Erythroblast (primary cell): ENCODE results near the gene FAM161B.
"Not testable (repeated sequence)": the region's sequence is repeated elsewhere in the genome, so short reads cannot be mapped to it uniquely, and the experiment has no call there.

ENCODE experiments used
- DNase-seq, 2 experiments: peaks; one replicate each; lab custom pipeline; 2025; lab: John Stamatoyannopoulos, UW
- GATA1 ChIP-seq: IDR thresholded peaks from 2 replicates; pipeline ENCODE4 v1.6.1; 2011; ENCODE audit warnings: low read depth, mild to moderate bottlenecking, control low read depth, low read length, moderate library complexity
- POLR2A ChIP-seq: IDR thresholded peaks from 2 replicates; pipeline ENCODE4 v1.6.1; 2011; ENCODE audit warnings: mild to moderate bottlenecking, low read length

FAM161B gene

GRCh38 chr14:73968885-73969284 is 19.0 kb upstream of the FAM161B start:
- TF ChIP-seq POLR2A (no peak), GATA1 (no peak)

GRCh38 chr14:73965216-73965615 is 15.3 kb upstream of the FAM161B start:
- DNase-seq = no peak
- TF ChIP-seq POLR2A (no peak), GATA1 (no peak)

More at GRCh38 chr14:73968885-73969284, 19.0 kb upstream of the FAM161B start:
- DNase-seq = no peak

GRCh38 chr14:73961192-73961591 is 11.3 kb upstream of the FAM161B start:
- no peak for DNase-seq
- no peak for TF ChIP-seq POLR2A
- no peak for TF ChIP-seq GATA1

- TF ChIP-seq GATA1 (no peak), POLR2A (no peak)
- DNase-seq = no peak
Observed at GRCh38 chr14:73958591-73958990, 8.7 kb upstream of the FAM161B start.

DNA sequence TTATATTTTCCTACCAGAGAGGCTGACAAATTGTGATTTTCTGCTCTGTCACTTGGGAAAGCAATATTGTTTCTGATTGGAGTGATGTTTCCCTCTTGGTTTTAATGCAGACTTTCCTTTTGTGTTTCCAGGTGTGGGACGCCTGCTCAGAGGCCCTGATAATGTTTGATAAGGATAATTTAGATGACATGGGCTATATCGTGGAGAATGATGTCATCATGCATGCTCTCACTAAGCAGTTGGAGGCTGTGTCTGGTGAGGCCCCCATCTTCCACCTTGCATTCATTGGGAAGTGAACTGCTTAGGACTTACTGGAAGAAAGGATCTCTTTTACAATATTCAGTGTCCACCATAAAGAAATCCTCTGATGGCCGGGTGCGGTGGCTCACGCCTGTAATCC is 5.8 kb upstream of the FAM161B start:
- DNase-seq = no peak
- TF ChIP-seq POLR2A (no peak), GATA1 (no peak)

DNA sequence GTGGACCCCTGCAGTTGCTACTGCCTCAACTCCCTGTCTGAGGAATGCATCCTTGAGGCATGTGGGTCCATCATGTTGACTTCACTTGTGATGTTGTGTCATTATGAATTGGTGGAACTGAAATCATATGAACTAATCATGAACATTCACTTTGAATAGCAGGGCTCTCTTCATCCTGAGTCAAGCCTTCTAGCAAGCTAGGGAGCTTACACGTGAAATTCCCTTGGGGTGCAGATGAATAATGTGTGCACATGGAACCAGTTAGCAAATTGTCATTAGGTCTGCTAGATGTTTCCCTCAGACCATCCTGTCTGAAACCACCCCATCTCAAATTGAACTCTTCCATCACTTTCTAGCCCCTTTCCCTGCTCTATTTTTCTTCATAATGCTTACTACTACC is 3.8 kb upstream of the FAM161B start:
- TF ChIP-seq GATA1 (no peak), POLR2A (no peak)
- no peak for DNase-seq

- DNase-seq = no peak
- TF ChIP-seq POLR2A = no peak
- no peak for TF ChIP-seq GATA1
Observed at GRCh38 chr14:73945159-73945670, 4.7 kb downstream of the FAM161B start.

GRCh38 chr14:73944432-73945158 is 5.3 kb downstream of the FAM161B start:
- DNase-seq = no peak
- TF ChIP-seq POLR2A (no peak), GATA1 (no peak)

DNA sequence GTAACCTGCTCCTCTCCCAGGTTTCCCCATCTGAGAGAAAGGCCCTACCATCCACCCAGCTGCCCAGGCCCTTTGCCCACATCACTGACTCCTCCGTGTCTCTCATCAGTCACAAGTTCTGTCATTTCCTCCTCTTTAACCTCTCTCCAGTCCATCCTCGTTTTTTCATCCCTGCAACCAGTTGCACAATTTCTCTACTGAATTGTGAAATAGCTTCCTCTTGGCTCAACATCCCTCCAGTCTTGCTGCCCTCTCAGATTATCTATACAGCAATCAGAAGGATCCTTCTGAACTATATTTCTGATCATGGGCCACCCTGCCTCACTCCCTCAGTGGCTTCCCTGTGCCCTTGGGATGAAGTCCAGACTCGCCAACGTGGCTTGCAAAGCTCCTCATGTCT is 6.8 kb downstream of the FAM161B start:
- TF ChIP-seq POLR2A (no peak), GATA1 (no peak)
- DNase-seq = peak in 1 of 2 experiments; percentile 24

GRCh38 chr14:73942180-73942579 is 7.7 kb downstream of the FAM161B start:
- no peak for DNase-seq
- no peak for TF ChIP-seq POLR2A
- no peak for TF ChIP-seq GATA1

- TF ChIP-seq GATA1 (no peak), POLR2A (no peak)
- no peak for DNase-seq
Observed at GRCh38 chr14:73937012-73937411, 12.9 kb downstream of the FAM161B start.

DNA sequence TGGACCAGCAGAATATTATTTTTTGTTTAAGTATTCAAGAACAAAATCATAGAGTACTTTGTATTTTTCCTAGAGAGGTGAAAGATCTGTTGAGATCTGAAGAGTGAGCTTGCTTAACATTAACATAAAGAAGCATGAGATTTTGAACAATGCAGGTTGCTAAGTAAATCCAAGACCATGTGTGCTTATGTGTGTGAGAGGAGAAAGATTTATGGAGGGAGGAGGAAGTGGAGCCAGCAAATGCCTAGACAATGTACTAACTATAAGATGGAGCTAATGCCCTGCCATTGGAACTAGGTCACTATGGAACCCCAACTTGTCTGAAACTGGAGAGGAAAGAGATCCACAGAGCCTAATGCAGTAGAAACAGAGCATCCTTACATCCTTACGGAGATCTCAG is 13.3 kb downstream of the FAM161B start:
- no peak for DNase-seq

DNA sequence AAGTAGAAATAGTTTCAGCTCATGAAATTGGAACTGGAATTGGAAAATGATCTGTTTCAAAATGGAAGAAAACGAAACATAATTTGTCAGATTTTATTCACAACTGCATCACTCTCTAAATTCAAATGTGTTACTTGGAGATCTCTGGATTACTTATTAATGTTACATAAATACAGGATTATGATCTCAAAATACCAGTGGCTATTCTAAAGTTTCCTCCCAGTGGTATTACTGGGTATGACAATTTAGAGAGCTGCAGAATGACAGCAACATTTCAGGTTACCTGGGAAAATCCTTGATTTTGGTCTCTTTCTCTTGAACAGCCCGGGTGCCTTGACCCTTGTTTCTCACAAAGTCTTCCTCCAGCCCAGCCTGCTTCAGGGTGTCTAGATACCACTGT is 14.2 kb downstream of the FAM161B start:
- peak; percentile 12 to 13 for DNase-seq
- TF ChIP-seq GATA1 = no peak
- TF ChIP-seq POLR2A = no peak

More for the DNA sequence above, 13.3 kb downstream of the FAM161B start:
- TF ChIP-seq POLR2A (no peak), GATA1 (no peak)

GRCh38 chr14:73924337-73924736 is 25.6 kb downstream of the FAM161B start:
- no peak for DNase-seq

DNA sequence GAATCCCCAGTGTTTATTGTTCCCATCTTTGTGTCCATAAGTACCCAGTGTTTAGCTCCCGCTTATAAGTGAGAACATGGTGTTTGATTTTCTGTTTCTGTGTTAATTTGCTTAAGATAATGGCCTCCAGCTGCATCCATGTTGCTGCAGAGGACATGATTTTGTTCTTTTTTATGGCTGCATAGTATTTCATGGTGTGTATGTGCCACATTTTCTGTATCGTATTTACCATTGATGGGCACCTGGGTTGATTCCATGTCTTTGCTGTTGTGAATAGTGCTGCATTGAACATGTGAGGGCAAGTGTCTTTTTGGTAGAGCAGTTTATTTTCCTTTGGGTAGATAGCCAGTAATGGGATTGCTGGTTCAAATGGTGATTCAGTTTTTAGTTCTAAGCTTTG is 30.4 kb downstream of the FAM161B start:
- not testable (repeated sequence) for DNase-seq

More at GRCh38 chr14:73924337-73924736, 25.6 kb downstream of the FAM161B start:
- TF ChIP-seq POLR2A (no peak), GATA1 (no peak)
